Liver (tissue), 9 donors: ENCODE results near the gene TIMM13. TPM values are rescaled to one million over a fixed set of nuclear protein-coding genes. Genes with fewer than 3 reads are reported as not detected.
A peak's percentile ranks its signal among the peaks of the same experiment; 100 is the strongest.

Experiments
- DNase-seq: peaks from one replicate; pipeline ENCODE4 v3.0.0-alpha.2; 2017; ENCODE audit warnings: low spot score
- H3K27ac ChIP-seq, 2 donors: one replicate each; pipeline ENCODE4 v1.7.0; 2013; ENCODE audit warnings: inconsistent platforms in 2 of 2, low read length in 2 of 2, control low read depth in 1 of 2, low read depth in 1 of 2, mild to moderate bottlenecking in 1 of 2
- H3K27me3 ChIP-seq, 4 donors: one replicate each; pipeline versions ENCODE4 v1.6.1 to v1.7.0; 2013; ENCODE audit warnings: low read length in 3 of 4, inconsistent platforms in 1 of 4, mild to moderate bottlenecking in 1 of 4, moderate library complexity in 1 of 4; ENCODE audit not compliant: control insufficient read depth in 4 of 4, insufficient read depth in 4 of 4
- H3K36me3 ChIP-seq, 4 donors: one replicate each; pipeline versions ENCODE4 v1.6.1 to v1.7.0; 2013; ENCODE audit warnings: low read length in 3 of 4, mild to moderate bottlenecking in 3 of 4, low read depth in 1 of 4, moderate library complexity in 1 of 4; ENCODE audit not compliant: control insufficient read depth in 4 of 4, insufficient read depth in 3 of 4
- H3K4me1 ChIP-seq, 4 donors: one replicate each; pipeline versions ENCODE4 v1.6.1 to v1.7.0; 2013; ENCODE audit warnings: low read length in 3 of 4, mild to moderate bottlenecking in 3 of 4, moderate library complexity in 1 of 4; ENCODE audit not compliant: control insufficient read depth in 4 of 4, insufficient read depth in 4 of 4
- H3K4me3 ChIP-seq, 3 donors: one replicate each; pipeline versions ENCODE4 v1.6.1 to v1.7.0; 2013; ENCODE audit warnings: low read length in 3 of 3, control low read depth in 1 of 3, low read depth in 1 of 3, mild to moderate bottlenecking in 1 of 3
- H3K9ac ChIP-seq, 2 donors: one replicate each; pipeline ENCODE4 v1.7.0; 2013; ENCODE audit warnings: low read length in 2 of 2, mild to moderate bottlenecking in 2 of 2, moderate library complexity in 2 of 2, control low read depth in 1 of 2, low read depth in 1 of 2
- H3K9me3 ChIP-seq, 4 donors: one replicate each; pipeline versions ENCODE4 v1.6.1 to v1.7.0; 2013; ENCODE audit warnings: low read length in 3 of 4; ENCODE audit not compliant: control insufficient read depth in 4 of 4
- ATF3 ChIP-seq: IDR thresholded peaks from 2 replicates; pipeline ENCODE4 v1.6.1; 2016; ENCODE audit warnings: antibody characterized with exemption
- CTCF ChIP-seq: fragments of 150-350 bp; IDR thresholded peaks from 2 replicates; pipeline ENCODE4 v1.5.1; 2017; ENCODE audit warnings: improper control_type of control experiment, low read depth, low read length; ENCODE audit not compliant: missing input control
- FOXA1 ChIP-seq: IDR thresholded peaks from 2 replicates; pipeline ENCODE4 v1.6.1; 2016; ENCODE audit warnings: antibody characterized with exemption
- FOXA2 ChIP-seq: IDR thresholded peaks from 2 replicates; pipeline ENCODE4 v1.6.1; 2016; ENCODE audit warnings: antibody characterized with exemption
- GABPA ChIP-seq, 2 donors: IDR thresholded peaks in 1 of 2; conservative IDR thresholded peaks in 1 of 2; 2 replicates each; pipeline ENCODE4 v1.6.1; 2016; ENCODE audit warnings: antibody characterized with exemption in 2 of 2, mild to moderate bottlenecking in 1 of 2, moderate library complexity in 1 of 2
- HNF4A ChIP-seq, 2 donors: conservative IDR thresholded peaks; 2 replicates each; pipeline ENCODE4 v1.6.1; 2016; ENCODE audit warnings: antibody characterized with exemption in 2 of 2, mild to moderate bottlenecking in 2 of 2
- HNF4G ChIP-seq: IDR thresholded peaks from 2 replicates; pipeline ENCODE4 v1.6.1; 2016; ENCODE audit warnings: antibody characterized with exemption
- JUND ChIP-seq, 2 donors: IDR thresholded peaks; 2 replicates each; pipeline ENCODE4 v1.6.1; 2016; ENCODE audit warnings: antibody characterized with exemption in 2 of 2
- NR2F2 ChIP-seq: IDR thresholded peaks from 2 replicates; pipeline ENCODE4 v1.6.1; 2016; ENCODE audit warnings: antibody characterized with exemption
- RAD21 ChIP-seq, 2 donors: IDR thresholded peaks; 2 replicates each; pipeline ENCODE4 v1.6.1; 2016; ENCODE audit warnings: antibody characterized with exemption in 2 of 2, mild to moderate bottlenecking in 2 of 2
- REST ChIP-seq: IDR thresholded peaks from 2 replicates; pipeline ENCODE4 v1.6.1; 2016; ENCODE audit warnings: antibody characterized with exemption, mild to moderate bottlenecking
- RXRA ChIP-seq, 2 donors: IDR thresholded peaks; 2 replicates each; pipeline ENCODE4 v1.6.1; 2017 to 2018; ENCODE audit warnings: antibody characterized with exemption in 2 of 2, mild to moderate bottlenecking in 1 of 2
- SP1 ChIP-seq: IDR thresholded peaks from 2 replicates; pipeline ENCODE4 v1.6.1; 2018; ENCODE audit warnings: antibody characterized with exemption, mild to moderate bottlenecking
- TAF1 ChIP-seq: conservative IDR thresholded peaks from 2 replicates; pipeline ENCODE4 v1.6.1; 2016; ENCODE audit warnings: antibody characterized with exemption, mild to moderate bottlenecking
- YY1 ChIP-seq: IDR thresholded peaks from 2 replicates; pipeline ENCODE4 v1.6.1; 2016; ENCODE audit warnings: antibody characterized with exemption, mild to moderate bottlenecking
- WGBS: extraction: QIAGEN DNeasy Blood & Tissue Kit; methylation state at CpG from one replicate; pipeline ENCODE4 v1.1.7; 2013; 5-methylcytosine and 5-hydroxymethylcytosine counted together
- polyA plus RNA-seq, 2 donors: library from polyadenylated mRNA; stranded (reverse) in 1 of 2; unstranded in 1 of 2; fragments of 200-250 nt in 1 of 2; fragments of >200 nt in 1 of 2; fragmentation: Nextera tagmentation in 1 of 2; extraction: Ambion mirVana in 1 of 2; gene quantifications; one replicate each; pipeline versions ENCODE4 v1.2.1 to v1.2.3, GENCODE V29; 2013 to 2015
- total RNA-seq, 2 donors: library from RNA; depleted of rRNA; stranded (reverse); fragments of >200 nt; gene quantifications; one replicate each; pipeline ENCODE4 v1.2.3, GENCODE V29; 2014
- TF ChIP-seq, protein P1 (sequence below): IDR thresholded peaks from 2 replicates; pipeline ENCODE4 v1.6.1; 2016; ENCODE audit warnings: antibody characterized with exemption
- TF ChIP-seq, protein P2 (sequence below): IDR thresholded peaks from 2 replicates; pipeline ENCODE4 v1.6.1; 2016; ENCODE audit warnings: antibody characterized with exemption
- donor health status: healthy.
- donor health status: healthy.
- donor health status: healthy.
- donor health status: healthy.
- donor health status: healthy.

The TIMM13 gene
- total and polyA plus RNA-seq, 4 donors, result 21.6 to 137 (median 43.4) TPM

GRCh38 chr19:2476451-2477140, 49.2 kb upstream of the TIMM13 start:
- Histone ChIP-seq H3K27me3 (no peaks in the 10 kb centered on the region), H3K4me3 (peak overlapping the region; percentile 81 to 99 (median 89)), H3K9me3 (no peaks in the 10 kb centered on the region), H3K9ac (peak overlapping the region; percentile 70 to 98), H3K27ac (peak overlapping the region; percentile 91 to 94), H3K4me1 (peaks cover 0 to 9% (median 7%) of the 10 kb centered on the region in 4 donors), H3K36me3 (peaks cover 4 to 7% (median 6%) of the 10 kb centered on the region in 4 donors)
- peak; percentile 48 for DNase-seq
- under 1% methylated on average over 42 of the region's 42 CpGs for WGBS
- TF ChIP-seq YY1 (no peak), HNF4G (no peak), FOXA2 (no peak), TAF1 (no peak), SP1 (peak; percentile 35), GABPA (IDR thresholded peaks at IDR 0.05 in 1 of 2, conservative IDR thresholded peaks at IDR 0.05 in 1 of 2) (no peak), FOXA1 (no peak), CTCF (no peak), RXRA (IDR thresholded peaks at IDR 0.05) (peak; percentile 26 to 62), NR2F2 (no peak), ATF3 (no peak), HNF4A (conservative IDR thresholded peaks at IDR 0.05) (no peak)
- TF ChIP-seq, protein P1, sequence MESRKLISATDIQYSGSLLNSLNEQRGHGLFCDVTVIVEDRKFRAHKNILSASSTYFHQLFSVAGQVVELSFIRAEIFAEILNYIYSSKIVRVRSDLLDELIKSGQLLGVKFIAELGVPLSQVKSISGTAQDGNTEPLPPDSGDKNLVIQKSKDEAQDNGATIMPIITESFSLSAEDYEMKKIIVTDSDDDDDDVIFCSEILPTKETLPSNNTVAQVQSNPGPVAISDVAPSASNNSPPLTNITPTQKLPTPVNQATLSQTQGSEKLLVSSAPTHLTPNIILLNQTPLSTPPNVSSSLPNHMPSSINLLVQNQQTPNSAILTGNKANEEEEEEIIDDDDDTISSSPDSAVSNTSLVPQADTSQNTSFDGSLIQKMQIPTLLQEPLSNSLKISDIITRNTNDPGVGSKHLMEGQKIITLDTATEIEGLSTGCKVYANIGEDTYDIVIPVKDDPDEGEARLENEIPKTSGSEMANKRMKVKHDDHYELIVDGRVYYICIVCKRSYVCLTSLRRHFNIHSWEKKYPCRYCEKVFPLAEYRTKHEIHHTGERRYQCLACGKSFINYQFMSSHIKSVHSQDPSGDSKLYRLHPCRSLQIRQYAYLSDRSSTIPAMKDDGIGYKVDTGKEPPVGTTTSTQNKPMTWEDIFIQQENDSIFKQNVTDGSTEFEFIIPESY, result no peak
- TF ChIP-seq, protein P2, sequence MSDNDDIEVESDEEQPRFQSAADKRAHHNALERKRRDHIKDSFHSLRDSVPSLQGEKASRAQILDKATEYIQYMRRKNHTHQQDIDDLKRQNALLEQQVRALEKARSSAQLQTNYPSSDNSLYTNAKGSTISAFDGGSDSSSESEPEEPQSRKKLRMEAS, result no peak

DNA sequence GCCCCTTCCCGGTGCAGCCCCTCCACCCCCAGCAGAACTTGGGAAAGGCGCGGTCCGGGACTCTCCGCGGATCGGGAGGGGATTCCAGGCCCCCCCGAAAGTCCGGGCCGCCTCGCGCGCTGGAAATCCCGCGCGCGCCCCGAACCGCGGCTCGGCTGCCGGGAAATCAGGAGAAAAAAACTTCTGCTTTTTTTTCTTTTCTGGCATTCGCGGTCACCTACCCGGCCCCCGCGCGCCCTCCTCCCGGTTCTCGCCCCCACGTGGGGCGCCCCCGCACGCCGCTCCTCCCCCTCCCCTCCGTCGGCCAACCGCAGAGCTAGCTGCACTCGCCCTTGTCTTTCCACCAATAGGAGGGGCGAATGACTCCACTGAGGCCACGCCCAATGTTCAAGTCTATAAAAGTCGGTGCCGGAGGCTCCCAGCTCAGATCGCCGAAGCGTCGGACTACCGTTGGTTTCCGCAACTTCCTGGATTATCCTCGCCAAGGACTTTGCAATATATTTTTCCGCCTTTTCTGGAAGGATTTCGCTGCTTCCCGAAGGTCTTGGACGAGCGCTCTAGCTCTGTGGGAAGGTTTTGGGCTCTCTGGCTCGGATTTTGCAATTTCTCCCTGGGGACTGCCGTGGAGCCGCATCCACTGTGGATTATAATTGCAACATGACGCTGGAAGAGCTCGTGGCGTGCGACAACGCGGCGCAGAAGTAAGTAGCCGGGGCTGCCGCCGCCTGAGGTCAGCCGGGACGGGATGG, 48.5 kb upstream of the TIMM13 start, which contains the start of gene GADD45B:
TSS of gene GADD45B (plus strand) at position 426 of the 749 bp plus-strand sequence. CDS start at position 658, 232 bp downstream.
- Histone ChIP-seq H3K4me1 (peaks cover 0 to 9% (median 7%) of the 10 kb centered on the region in 4 donors), H3K36me3 (peaks cover 4 to 7% (median 6%) of the 10 kb centered on the region in 4 donors), H3K27ac (peak within 1 kb of the TSS; percentile 93 to 94), H3K4me3 (peak within 1 kb of the TSS; percentile 81 to 99 (median 89)), H3K9me3 (no peaks in the 10 kb centered on the region), H3K9ac (peak within 1 kb of the TSS; percentile 70 to 98), H3K27me3 (no peaks in the 10 kb centered on the region)
- WGBS, result under 1% methylated on average over 70 of the region's 70 CpGs
- peak; percentile 93 for DNase-seq
- TF ChIP-seq RAD21 (IDR thresholded peaks at IDR 0.05) (peak; percentile 59 to 63), RXRA (IDR thresholded peaks at IDR 0.05) (peak; percentile 60 to 61), GABPA (IDR thresholded peaks at IDR 0.05 in 1 of 2, conservative IDR thresholded peaks at IDR 0.05 in 1 of 2) (peak in 1 of 2 donors; percentile 38), JUND (IDR thresholded peaks at IDR 0.05) (no peak), HNF4A (conservative IDR thresholded peaks at IDR 0.05) (peak; percentile 44 to 49), YY1 (peak; percentile 75), REST (peak; percentile 97), SP1 (peak; percentile 90), ATF3 (peak; percentile 23), TAF1 (peak; percentile 100)
- TF ChIP-seq, protein P1, result peak; percentile 34
